ENCODE results near the gene DSPP. TPM values are rescaled to one million over a fixed set of nuclear protein-coding genes. Genes with fewer than 3 reads are reported as not detected.

The DSPP gene
- total RNA-seq, 1 experiment from 2014 or later: not detected

DNA sequence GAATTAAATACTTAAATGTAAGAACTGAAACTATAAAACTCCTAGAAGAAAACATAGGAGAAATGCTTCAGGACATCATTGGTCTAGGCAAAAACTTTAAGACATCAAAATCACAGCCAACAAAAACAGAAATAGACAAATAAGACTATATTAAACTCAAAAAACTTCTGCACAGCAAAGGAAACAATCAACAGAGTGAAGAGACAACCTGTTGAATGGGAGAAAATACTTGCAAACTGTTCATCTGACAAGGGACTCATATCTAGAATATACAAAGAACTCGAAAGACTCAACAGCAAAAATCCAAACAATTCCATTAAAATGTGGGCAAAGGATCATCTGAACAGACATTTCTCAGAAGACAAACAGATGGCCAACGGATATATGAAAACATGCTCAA, 16.2 kb upstream of the DSPP start:
- no peak overlapping the region for H3K4me3 ChIP-seq (ENCODE audit: insufficient read depth, low read depth, low read length)
- H3K27me3 ChIP-seq (ENCODE audit: control insufficient read depth, insufficient read depth, low read length): no peaks in the 10 kb centered on the region
- DNase-seq: no peak
- H3K36me3 ChIP-seq (replicated peaks; ENCODE audit: control insufficient read depth, insufficient read depth, low read length): no peaks in the 10 kb centered on the region

DNA sequence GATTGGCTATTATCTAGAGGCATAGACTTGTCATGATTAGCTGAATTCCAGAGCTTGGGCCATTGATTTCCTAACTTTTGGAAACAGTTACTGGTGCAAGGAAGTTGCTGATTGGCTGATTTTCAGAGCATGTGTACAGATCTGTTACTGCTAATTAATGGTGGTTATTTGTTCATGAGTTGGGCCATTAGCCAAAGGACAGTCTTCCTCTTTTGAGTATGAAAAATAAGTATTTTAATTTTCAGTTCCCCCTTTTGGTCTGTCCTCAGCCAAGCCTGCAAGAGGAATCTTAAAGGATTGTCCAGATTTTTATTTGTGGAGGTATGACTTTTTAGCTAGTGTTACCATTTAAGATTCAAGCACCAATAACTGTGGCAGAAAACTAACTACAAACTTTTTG, 7.0 kb upstream of the DSPP start:
- Histone ChIP-seq H3K36me3 (replicated peaks; ENCODE audit: control insufficient read depth, insufficient read depth, low read length) (no peaks in the 10 kb centered on the region), H3K4me3 (ENCODE audit: insufficient read depth, low read depth, low read length) (no peak overlapping the region), H3K27me3 (ENCODE audit: control insufficient read depth, insufficient read depth, low read length) (no peaks in the 10 kb centered on the region)
- no peak for DNase-seq

DNA sequence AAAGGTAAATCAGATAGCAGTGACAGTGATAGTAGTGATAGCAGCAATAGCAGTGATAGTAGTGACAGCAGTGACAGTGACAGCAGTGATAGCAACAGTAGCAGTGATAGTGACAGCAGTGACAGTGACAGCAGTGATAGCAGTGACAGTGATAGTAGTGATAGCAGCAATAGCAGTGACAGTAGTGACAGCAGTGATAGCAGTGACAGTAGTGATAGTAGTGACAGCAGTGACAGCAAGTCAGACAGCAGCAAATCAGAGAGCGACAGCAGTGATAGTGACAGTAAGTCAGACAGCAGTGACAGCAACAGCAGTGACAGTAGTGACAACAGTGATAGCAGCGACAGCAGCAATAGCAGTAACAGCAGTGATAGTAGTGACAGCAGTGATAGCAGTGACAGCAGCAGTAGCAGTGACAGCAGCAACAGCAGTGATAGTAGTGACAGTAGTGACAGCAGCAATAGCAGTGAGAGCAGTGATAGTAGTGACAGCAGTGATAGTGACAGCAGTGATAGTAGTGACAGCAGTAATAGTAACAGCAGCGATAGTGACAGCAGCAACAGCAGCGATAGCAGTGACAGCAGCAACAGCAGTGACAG, 6.1 kb downstream of the DSPP start:
- no peaks in the 10 kb centered on the region for H3K27me3 ChIP-seq (ENCODE audit: control insufficient read depth, insufficient read depth, low read length)
- H3K36me3 ChIP-seq (replicated peaks; ENCODE audit: control insufficient read depth, insufficient read depth, low read length): no peaks in the 10 kb centered on the region
- no peak overlapping the region for H3K4me3 ChIP-seq (ENCODE audit: insufficient read depth, low read depth, low read length)
- DNase-seq: no peak

DNA sequence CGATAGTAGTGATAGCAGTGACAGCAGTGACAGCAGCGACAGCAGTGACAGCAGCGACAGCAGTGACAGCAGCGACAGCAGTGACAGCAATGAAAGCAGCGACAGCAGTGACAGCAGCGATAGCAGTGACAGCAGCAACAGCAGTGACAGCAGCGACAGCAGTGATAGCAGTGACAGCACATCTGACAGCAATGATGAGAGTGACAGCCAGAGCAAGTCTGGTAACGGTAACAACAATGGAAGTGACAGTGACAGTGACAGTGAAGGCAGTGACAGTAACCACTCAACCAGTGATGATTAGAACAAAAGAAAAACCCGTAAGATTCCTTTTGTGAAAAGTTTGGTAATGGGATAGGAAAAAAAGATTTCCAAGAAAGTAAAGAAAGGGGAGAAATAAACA, 7.9 kb downstream of the DSPP start:
- H3K27me3 ChIP-seq (ENCODE audit: control insufficient read depth, insufficient read depth, low read length): no peaks in the 10 kb centered on the region
- no peak for DNase-seq
- H3K36me3 ChIP-seq (replicated peaks; ENCODE audit: control insufficient read depth, insufficient read depth, low read length): no peaks in the 10 kb centered on the region
- no peak overlapping the region for H3K4me3 ChIP-seq (ENCODE audit: insufficient read depth, low read depth, low read length)

DNA sequence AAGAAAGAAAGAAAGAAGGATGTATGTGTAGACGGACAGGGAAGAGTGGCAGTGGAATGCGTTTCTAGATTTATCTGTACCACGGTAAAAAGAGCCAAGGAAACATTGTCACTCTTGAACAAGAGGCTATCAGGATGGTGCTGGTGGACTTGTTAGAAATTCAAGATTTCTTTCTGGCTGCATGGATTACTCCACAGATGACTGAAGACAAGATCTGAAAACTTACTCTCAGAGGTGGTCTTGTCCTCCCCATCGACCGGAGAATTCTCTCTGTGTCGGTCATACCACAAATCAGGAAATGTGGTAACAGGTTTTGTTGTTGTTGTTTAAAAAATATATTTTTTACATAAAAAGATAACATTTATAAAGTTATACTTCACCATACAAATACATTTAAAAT, 11.8 kb downstream of the DSPP start:
- Histone ChIP-seq H3K36me3 (replicated peaks; ENCODE audit: control insufficient read depth, insufficient read depth, low read length) (no peaks in the 10 kb centered on the region), H3K4me3 (ENCODE audit: insufficient read depth, low read depth, low read length) (no peak overlapping the region), H3K27me3 (ENCODE audit: control insufficient read depth, insufficient read depth, low read length) (no peaks in the 10 kb centered on the region)
- no peak for DNase-seq

DNA sequence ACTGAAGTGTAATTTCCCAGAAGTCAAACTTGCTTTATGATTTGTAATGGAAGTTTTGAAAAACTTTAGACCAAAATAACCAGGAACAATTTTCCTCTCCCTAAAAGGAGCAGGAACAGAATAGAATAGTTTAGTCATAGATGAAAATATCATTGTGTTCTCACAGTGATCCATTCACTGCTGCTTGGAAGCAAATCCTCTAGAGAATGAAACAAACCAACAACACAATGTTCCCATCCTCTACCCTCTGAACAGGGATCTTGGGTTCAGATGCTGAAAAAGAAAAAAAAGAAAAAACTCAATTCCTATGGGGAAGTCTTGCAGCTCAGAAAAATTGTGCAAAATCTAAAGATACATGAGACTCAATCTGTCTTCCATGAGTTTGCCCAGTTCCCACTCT, 12.2 kb downstream of the DSPP start:
- no peaks in the 10 kb centered on the region for H3K27me3 ChIP-seq (ENCODE audit: control insufficient read depth, insufficient read depth, low read length)
- no peak overlapping the region for H3K4me3 ChIP-seq (ENCODE audit: insufficient read depth, low read depth, low read length)
- no peaks in the 10 kb centered on the region for H3K36me3 ChIP-seq (replicated peaks; ENCODE audit: control insufficient read depth, insufficient read depth, low read length)
- no peak for DNase-seq

DNA sequence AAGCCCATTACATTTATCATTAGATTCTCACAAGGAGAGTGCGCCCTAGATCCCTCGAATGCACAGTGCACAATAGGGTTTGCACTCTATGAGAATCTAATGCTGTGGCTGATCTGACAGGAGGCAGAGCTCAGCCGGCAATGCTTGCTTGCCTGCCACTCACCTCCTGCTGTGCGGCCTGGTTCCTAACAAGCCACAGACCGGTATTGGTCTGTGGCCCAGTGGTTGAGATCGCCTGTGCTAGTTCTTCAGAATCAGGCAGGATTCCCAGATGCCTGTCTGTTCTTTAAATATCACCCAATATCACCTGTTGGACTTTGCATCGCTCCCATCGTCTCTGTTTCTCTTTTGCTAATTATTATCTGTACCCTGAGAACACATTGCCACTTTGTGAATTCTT, 14.0 kb downstream of the DSPP start:
- H3K27me3 ChIP-seq (ENCODE audit: control insufficient read depth, insufficient read depth, low read length): no peaks in the 10 kb centered on the region
- no peaks in the 10 kb centered on the region for H3K36me3 ChIP-seq (replicated peaks; ENCODE audit: control insufficient read depth, insufficient read depth, low read length)
- no peak overlapping the region for H3K4me3 ChIP-seq (ENCODE audit: insufficient read depth, low read depth, low read length)
- DNase-seq: no peak

DNA sequence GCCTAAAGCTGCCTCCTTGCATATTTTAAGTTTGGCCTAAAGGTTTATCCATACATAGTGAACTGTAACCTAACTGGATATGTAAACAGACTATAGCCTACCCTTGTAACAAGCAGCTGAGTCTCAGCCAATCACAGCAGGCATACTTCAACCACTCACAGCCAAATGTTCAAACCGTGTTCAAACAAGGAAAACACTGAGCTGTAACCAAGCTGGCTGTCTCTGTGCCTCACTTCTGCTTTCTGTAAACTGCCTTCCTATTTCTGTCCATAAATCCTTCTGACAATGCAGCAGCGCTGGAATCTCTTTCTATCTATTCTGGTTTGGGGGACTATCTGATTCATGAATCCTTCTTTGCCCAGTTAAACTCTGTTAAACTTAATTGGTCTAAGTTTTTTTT, 16.4 kb downstream of the DSPP start:
- no peaks in the 10 kb centered on the region for H3K36me3 ChIP-seq (replicated peaks; ENCODE audit: control insufficient read depth, insufficient read depth, low read length)
- no peak overlapping the region for H3K4me3 ChIP-seq (ENCODE audit: insufficient read depth, low read depth, low read length)
- no peaks in the 10 kb centered on the region for H3K27me3 ChIP-seq (ENCODE audit: control insufficient read depth, insufficient read depth, low read length)
- DNase-seq: no peak

DNA sequence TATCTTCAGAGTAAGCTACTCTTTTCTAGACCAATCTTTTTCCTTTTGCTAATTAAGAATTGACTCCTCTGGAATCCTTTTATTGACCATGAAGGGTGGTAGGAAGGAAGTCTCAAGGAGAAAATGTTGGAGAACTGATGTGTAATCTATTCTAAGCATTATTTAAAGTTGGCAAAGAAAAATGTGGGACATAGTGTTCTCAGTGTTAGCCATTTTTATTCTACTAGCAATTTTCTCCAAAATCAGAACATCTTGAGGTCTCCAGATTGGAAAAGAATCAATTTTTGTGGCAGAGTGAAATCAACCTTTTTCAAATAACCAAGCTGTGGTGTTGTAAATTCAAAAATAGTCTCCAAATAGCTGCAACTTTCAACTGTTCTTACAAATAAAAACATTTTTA, 23.3 kb downstream of the DSPP start:
- H3K4me3 ChIP-seq (ENCODE audit: insufficient read depth, low read depth, low read length): no peak overlapping the region
- no peaks in the 10 kb centered on the region for H3K36me3 ChIP-seq (replicated peaks; ENCODE audit: control insufficient read depth, insufficient read depth, low read length)
- no peak for DNase-seq
- H3K27me3 ChIP-seq (ENCODE audit: control insufficient read depth, insufficient read depth, low read length): no peaks in the 10 kb centered on the region

DNA sequence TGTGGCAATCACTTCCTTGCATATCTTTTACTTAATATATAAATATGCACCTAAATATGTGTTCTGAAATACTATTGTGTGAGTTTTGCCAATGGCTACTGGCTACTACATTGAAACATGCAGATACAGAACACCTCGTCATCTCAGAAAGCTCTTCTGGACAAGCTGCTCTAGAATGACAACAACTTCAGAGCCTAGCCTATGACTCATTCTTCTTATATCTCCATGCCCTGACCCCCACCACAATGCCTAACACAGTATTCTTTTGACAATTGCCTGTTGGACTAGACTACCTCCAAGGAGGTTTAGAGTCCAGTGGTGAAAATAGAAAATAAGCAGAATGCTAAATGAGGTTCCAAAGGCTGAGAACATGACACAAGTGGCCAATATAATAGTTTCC, 24.1 kb downstream of the DSPP start:
- Histone ChIP-seq H3K4me3 (ENCODE audit: insufficient read depth, low read depth, low read length) (no peak overlapping the region), H3K36me3 (replicated peaks; ENCODE audit: control insufficient read depth, insufficient read depth, low read length) (no peaks in the 10 kb centered on the region), H3K27me3 (ENCODE audit: control insufficient read depth, insufficient read depth, low read length) (no peaks in the 10 kb centered on the region)
- no peak for DNase-seq

DNA sequence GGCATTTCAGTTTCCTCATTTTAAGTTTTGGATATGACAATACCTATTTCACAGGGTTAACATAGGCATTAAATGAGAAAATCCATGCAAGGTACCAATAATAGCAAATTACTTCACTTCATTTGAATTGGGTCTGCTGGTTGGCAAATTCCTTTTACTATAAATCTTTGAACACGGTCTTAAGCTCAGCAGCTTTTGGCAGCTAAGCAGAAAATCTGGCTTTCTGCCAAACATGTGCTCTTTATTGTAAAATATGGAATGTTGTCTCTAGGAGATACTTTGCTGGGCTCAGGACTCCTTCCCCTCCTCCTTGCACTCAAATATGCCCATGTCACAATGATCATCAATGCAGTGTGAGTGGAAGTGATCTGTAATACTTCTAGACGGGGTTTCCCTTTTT, 24.9 kb downstream of the DSPP start:
- Histone ChIP-seq H3K4me3 (ENCODE audit: insufficient read depth, low read depth, low read length) (no peak overlapping the region), H3K27me3 (ENCODE audit: control insufficient read depth, insufficient read depth, low read length) (no peaks in the 10 kb centered on the region), H3K36me3 (replicated peaks; ENCODE audit: control insufficient read depth, insufficient read depth, low read length) (no peaks in the 10 kb centered on the region)
- DNase-seq: no peak

DNA sequence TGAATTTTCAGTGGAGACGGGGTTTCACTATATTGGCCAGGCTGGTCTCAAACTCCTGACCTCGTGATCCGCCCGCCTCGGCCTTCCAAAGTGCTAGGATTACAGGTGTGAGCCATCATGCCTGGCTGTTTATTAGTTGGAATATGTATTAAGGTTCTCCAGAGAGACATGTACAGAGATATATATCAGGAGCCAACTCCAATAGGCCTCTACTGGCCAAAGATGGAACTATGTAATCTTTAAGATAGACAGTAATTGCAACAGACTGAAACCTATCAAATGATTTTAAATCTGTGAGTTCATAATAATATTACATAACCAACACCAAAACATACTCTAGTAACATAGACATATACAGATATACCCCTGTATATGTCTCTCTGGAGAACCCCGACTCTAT, 36.0 kb downstream of the DSPP start:
- Histone ChIP-seq H3K36me3 (replicated peaks; ENCODE audit: control insufficient read depth, insufficient read depth, low read length) (no peaks in the 10 kb centered on the region), H3K27me3 (ENCODE audit: control insufficient read depth, insufficient read depth, low read length) (no peaks in the 10 kb centered on the region), H3K4me3 (ENCODE audit: insufficient read depth, low read depth, low read length) (no peak overlapping the region)
- DNase-seq: no peak

DNA sequence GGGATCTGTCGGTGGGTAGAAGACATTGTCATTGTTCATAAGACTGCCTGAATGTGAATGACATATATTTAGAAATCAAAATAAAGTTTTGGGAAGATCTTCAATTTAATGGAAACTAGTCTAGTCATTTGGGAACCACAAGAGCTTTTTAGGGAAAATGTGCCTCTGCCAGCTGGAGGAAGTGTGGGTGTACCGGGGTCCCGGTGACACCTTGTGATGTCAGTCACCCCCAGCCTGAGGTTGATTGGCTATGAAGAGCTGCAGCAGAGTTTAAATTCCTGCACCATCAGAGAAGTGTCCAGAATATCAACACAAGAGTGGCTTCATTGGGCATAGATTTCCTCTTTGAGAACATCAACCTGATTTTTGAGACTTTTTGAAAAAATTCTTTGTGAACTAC, 41.7 kb downstream of the DSPP start, which contains the start of gene DMP1:
Gene DMP1, plus strand, starts transcription at position 301 of the 400 bp plus-strand sequence. CDS start 6,213 bp downstream, outside the sequence.
- DNase-seq: no peak
- Histone ChIP-seq H3K36me3 (replicated peaks; ENCODE audit: control insufficient read depth, insufficient read depth, low read length) (no peaks in the 10 kb centered on the region), H3K27me3 (ENCODE audit: control insufficient read depth, insufficient read depth, low read length) (no peaks in the 10 kb centered on the region), H3K4me3 (ENCODE audit: insufficient read depth, low read depth, low read length) (no peak within 1 kb of the TSS)

DNA sequence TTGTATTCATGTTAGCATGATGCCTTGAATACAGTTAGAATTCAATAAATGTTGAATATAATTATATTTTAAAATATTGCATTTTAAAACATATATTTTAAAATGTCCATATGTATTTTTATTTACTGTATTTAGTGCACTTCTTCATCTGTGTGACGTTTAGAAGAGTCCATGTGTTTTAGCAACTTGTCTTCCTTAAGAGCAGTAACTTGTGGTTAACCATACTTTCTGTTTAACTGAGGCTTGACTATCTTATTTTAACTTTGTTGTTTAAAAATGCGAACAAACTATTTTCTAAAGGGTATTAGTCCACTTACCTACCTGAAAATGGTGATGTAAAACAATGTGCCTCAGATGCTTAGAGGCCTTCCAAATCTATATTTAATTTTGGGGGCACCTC, 42.6 kb downstream of the DSPP start:
- Histone ChIP-seq H3K4me3 (ENCODE audit: insufficient read depth, low read depth, low read length) (no peak overlapping the region), H3K27me3 (ENCODE audit: control insufficient read depth, insufficient read depth, low read length) (no peaks in the 10 kb centered on the region), H3K36me3 (replicated peaks; ENCODE audit: control insufficient read depth, insufficient read depth, low read length) (no peaks in the 10 kb centered on the region)
- DNase-seq: no peak

DNA sequence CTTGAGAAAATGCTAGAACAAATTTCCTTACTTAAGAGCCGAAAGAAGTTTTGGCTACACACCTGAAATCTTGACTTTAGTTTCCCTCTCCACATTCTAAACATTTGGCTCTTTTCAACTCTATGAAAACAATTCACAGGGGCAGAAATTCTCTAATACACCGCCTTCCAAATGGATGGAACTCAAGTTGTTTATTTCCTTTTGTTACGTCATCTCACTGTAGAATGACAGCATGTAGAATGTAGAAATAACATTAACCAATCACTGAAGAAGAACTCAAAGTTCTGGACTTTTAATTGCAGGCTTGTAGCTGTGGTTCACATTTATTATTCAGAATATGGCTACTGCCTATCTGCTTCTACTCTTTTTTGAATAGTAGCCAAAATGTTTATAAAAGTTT, 43.6 kb downstream of the DSPP start:
- no peak for DNase-seq

DNA sequence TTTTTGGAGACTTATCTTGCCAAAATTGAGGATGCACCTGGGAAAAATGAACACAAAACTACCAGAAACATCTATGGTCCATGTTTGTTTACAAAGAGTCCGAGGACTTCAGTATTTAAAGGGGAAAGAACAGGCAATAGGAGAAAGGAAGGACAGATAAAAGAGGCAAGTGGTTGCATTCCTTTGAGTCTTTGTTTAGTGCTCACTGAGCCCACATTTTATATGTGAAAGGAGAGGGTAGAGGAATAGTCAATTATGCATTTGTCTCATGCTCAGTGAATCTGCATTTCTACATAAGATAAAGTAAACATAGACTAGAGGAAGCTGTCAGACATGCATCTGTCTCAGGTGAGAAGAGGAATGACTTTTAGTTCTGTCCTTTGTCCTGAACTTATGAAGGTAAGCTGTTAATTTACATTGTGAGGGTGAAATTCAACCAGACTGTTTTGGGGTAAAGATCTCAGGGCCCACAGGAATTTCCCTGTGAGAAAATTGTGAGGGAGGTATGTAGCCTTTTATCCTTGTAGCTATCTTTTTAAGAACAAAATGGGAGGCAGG, 46.2 kb downstream of the DSPP start:
- no peak for DNase-seq

More for the DNA sequence above, 43.6 kb downstream of the DSPP start:
- Histone ChIP-seq H3K4me3 (ENCODE audit: insufficient read depth, low read depth, low read length) (no peak overlapping the region), H3K36me3 (replicated peaks; ENCODE audit: control insufficient read depth, insufficient read depth, low read length) (no peaks in the 10 kb centered on the region), H3K27me3 (ENCODE audit: control insufficient read depth, insufficient read depth, low read length) (no peaks in the 10 kb centered on the region)

More for the DNA sequence above, 46.2 kb downstream of the DSPP start:
- Histone ChIP-seq H3K4me3 (ENCODE audit: insufficient read depth, low read depth, low read length) (no peak overlapping the region), H3K36me3 (replicated peaks; ENCODE audit: control insufficient read depth, insufficient read depth, low read length) (no peaks in the 10 kb centered on the region), H3K27me3 (ENCODE audit: control insufficient read depth, insufficient read depth, low read length) (no peaks in the 10 kb centered on the region)
